Epithelial cell of esophagus (primary cell): Measurements from ENCODE around the gene KIT.
"Not testable (repeated sequence)": the region's sequence is repeated elsewhere in the genome, so short reads cannot be mapped to it uniquely, and the experiment has no call there.

Experiments used
- DNase-seq: peaks from one replicate; pipeline ENCODE4 v3.0.0; 2010; ENCODE audit warnings: low read depth
- H3K4me3 ChIP-seq: 2 replicates; pipeline ENCODE4 v1.5.1; 2011; ENCODE audit warnings: mild to moderate bottlenecking, low read length, control low read depth
- CTCF ChIP-seq: IDR thresholded peaks from 2 replicates; pipeline ENCODE4 v1.5.1; 2011; ENCODE audit warnings: low read depth, mild to moderate bottlenecking, low read length, control low read depth, inconsistent platforms; ENCODE audit not compliant: insufficient read depth; ENCODE audit errors: missing control alignments

Gene KIT

DNA sequence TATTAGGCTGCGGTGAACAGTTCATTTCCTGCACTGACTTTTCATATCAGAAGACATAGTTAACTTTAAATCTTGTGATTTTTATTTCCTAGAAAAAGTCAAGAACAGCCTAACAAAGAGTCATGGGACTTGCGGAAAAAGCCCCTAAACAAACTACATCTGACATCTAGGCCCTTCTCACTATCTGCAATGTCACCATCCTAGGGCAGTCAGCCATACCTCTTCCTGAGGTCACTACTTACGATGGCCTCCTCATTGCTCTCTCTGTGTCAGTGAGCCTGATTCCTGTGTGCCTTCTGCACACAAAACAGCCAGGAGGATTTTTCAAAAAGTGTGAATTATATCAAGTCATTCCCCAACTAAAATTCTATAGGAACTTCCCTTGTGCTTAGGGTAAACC, 22.4 kb upstream of the KIT start:
- no peak overlapping the region for H3K4me3 ChIP-seq
- DNase-seq = no peak
- no peak for TF ChIP-seq CTCF

GRCh38 chr4:54637325-54637724, 20.4 kb upstream of the KIT start:
- H3K4me3 ChIP-seq = no peak overlapping the region
- TF ChIP-seq CTCF = no peak
- DNase-seq = no peak

- not testable (repeated sequence) for H3K4me3 ChIP-seq, DNase-seq
Measured at GRCh38 chr4:54641101-54641500, 16.7 kb upstream of the KIT start.

DNA sequence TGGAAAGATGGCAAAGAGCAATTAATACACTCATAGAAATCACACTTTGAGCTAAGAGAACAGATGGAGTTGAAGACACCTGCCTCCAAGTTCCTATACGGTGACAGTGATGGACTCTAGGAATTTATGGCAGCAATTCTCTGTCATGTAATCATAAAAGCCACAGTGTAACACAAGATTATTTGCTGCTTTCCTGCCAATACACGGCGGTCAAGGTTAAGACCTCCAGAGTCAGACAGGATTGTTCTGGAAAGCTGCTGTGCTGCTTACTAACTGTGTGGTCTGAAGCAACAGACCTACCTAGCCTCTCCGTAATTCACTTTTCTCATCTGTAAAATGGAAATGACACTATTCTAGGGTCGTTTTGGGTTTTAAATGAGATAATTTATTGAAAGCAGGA, 14.6 kb upstream of the KIT start:
- TF ChIP-seq CTCF = no peak
- H3K4me3 ChIP-seq = no peak overlapping the region
- DNase-seq = no peak

DNA sequence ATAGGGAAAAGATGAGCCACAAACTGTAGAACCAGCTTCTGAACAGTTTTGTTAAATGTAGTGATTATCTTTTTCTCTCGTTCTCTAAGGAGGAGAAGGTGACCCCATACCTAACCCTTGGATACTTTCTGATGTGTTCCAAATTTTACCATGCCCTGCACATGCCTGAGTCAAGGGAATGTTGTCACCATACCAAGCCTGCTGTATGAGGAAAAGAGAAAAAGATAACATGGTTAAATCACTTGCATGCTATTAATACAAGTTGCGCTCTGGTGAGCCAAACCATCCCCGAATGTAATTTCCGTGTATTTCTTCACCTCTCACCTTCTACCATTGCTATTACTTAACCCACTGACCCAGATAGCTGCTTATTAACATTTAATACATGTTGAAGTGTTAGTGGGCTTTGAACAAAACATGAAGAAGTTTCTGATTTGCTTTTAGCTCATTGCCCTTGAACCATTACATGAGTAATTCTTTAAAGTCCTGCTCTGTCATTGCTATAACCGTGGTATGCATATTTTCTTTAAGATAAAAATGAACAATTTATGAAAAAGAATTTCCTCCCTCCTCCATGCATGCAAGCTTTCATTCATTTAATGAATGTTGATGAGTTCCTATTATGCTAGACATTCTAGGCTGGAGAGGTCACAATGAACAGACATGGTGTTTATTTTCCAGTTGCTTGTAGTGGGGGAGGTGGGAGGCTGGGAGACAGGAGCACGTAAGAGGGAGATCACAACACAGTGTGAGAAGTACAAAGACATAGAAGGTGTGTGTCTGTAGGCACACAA, 13.6 kb upstream of the KIT start:
- H3K4me3 ChIP-seq = no peak overlapping the region
- no peak for DNase-seq
- no peak for TF ChIP-seq CTCF

DNA sequence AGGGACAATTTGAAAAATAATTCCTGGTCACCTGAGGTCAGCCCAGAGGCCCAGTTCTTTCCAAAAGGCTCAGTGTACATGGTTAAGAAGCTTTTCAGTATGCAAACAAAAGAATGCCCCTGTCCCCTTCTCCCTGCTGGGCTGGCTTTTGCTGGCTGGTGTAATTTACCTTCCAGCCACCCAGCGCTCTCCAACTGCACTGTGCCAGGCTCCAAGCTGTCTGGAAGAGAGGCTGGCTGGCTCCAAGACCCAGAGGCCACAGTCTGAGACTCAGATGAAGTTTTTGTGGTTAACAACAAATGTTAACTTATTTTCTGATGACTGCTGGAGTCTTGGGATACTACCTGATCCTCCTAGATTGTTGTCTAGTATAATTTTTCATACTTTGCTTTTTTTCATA, 11.9 kb upstream of the KIT start:
- H3K4me3 ChIP-seq = no peak overlapping the region
- no peak for DNase-seq
- TF ChIP-seq CTCF = no peak

DNA sequence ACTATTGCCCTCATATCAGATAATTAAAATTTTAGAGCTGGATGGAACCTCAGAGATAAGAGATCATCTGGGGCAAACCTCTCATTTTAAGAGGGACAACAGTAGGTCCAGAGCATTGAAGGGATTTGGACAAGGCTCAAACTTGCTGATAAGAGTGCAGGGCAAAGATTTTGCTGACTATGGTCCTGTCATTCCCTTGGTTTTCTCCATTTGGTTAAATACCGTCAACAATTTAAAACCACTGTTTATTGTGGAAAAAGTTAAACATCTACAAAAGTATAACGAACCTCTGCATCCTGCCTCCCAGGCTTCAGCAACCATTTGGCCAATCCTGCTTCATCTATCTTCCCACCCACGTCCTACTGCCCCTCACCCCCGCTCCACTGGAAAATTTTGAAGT, 10.7 kb upstream of the KIT start:
- no peak for TF ChIP-seq CTCF
- DNase-seq = no peak
- no peak overlapping the region for H3K4me3 ChIP-seq
